ENCODE data around the gene RAP1GAP. TPM values are rescaled to one million over a fixed set of nuclear protein-coding genes. Genes with fewer than 3 reads are reported as not detected.

RAP1GAP gene
- total RNA-seq, 1 experiment from 2014 or later: 30.2 TPM

- CTCF ChIA-PET: interaction anchor here (0.5 kb wide), 1 partner anchor 307 kb away, joined by 3 read pairs; no protein-coding TSS in a partner anchor
Observed at GRCh38 chr1:21619375-21619947, 49.7 kb downstream of the RAP1GAP start.

GRCh38 chr1:21618561-21619374 lies 50.4 kb downstream of the RAP1GAP start:
- no peaks in the 10 kb centered on the region for H3K9me3 ChIP-seq (ENCODE audit: insufficient read depth, low read depth)
- intact Hi-C loops (cut with micrococcal nuclease; ENCODE audit: unreplicated experiment): no loop called here
- no peak for DNase-seq
- no peak overlapping the region for H3K27ac ChIP-seq
- no peaks in the 10 kb centered on the region for H4K20me1 ChIP-seq (ENCODE audit: insufficient read depth)
- no peaks in the 10 kb centered on the region for H3K9me2 ChIP-seq (ENCODE audit: insufficient read depth)
- no peaks in the 10 kb centered on the region for H3K36me3 ChIP-seq (ENCODE audit: low read depth)
- POLR2A ChIA-PET (ENCODE audit: unreplicated experiment): no interaction called here
- no peak overlapping the region for H3K4me2 ChIP-seq
- H3F3A ChIP-seq (ENCODE audit: insufficient read depth, low read depth): no peaks in the 10 kb centered on the region; the same call in 1 of the 2 replicates
- no peak overlapping the region for H3K4me3 ChIP-seq
- no peak overlapping the region for H2AFZ ChIP-seq
- peaks cover 32% of the 10 kb centered on the region for H3K4me1 ChIP-seq (replicated peaks; ENCODE audit: insufficient read depth)
- no TSS peak for BruUV-seq (replicated peaks)
- CTCF ChIA-PET: no interaction called here
- H3K27me3 ChIP-seq (ENCODE audit: insufficient read depth, low read depth): no peaks in the 10 kb centered on the region
- 0 out of 2 replicates have a peak, but pooled peaks cover 5% of the 10 kb centered on the region for H3K79me2 ChIP-seq (ENCODE audit: low read depth)
- no peak for TF ChIP-seq EZH2 (IDR thresholded peaks at IDR 0.05; ENCODE audit: low read depth)
- no peak for TF ChIP-seq CTCF (conservative IDR thresholded peaks at IDR 0.05)

More at GRCh38 chr1:21619375-21619947, 49.7 kb downstream of the RAP1GAP start:
- no peak overlapping the region for H2AFZ ChIP-seq
- no TSS peak for BruUV-seq (replicated peaks)
- no peaks in the 10 kb centered on the region for H3K27me3 ChIP-seq (ENCODE audit: insufficient read depth, low read depth)
- no peaks in the 10 kb centered on the region; the same call in 1 of the 2 replicates for H3F3A ChIP-seq (ENCODE audit: insufficient read depth, low read depth)
- no peaks in the 10 kb centered on the region for H3K36me3 ChIP-seq (ENCODE audit: low read depth)
- TF ChIP-seq CTCF (conservative IDR thresholded peaks at IDR 0.05) (no peak), EZH2 (IDR thresholded peaks at IDR 0.05; ENCODE audit: low read depth) (no peak)
- POLR2A ChIA-PET (ENCODE audit: unreplicated experiment): no interaction called here
- no peaks in the 10 kb centered on the region for H3K9me2 ChIP-seq (ENCODE audit: insufficient read depth)
- 0 out of 2 replicates have a peak, but pooled peaks cover 5% of the 10 kb centered on the region for H3K79me2 ChIP-seq (ENCODE audit: low read depth)
- no peak overlapping the region for H3K27ac ChIP-seq
- no peaks in the 10 kb centered on the region for H3K9me3 ChIP-seq (ENCODE audit: insufficient read depth, low read depth)
- DNase-seq: no peak
- H4K20me1 ChIP-seq (ENCODE audit: insufficient read depth): no peaks in the 10 kb centered on the region
- H3K4me3 ChIP-seq: no peak overlapping the region
- H3K4me1 ChIP-seq (replicated peaks; ENCODE audit: insufficient read depth): peaks cover 25% of the 10 kb centered on the region
- intact Hi-C loops (cut with micrococcal nuclease; ENCODE audit: unreplicated experiment): no loop called here
- no peak overlapping the region for H3K4me2 ChIP-seq

GRCh38 chr1:21618059-21618458 lies 51.1 kb downstream of the RAP1GAP start:
- POLR2A ChIA-PET (ENCODE audit: unreplicated experiment): no interaction called here
- Histone ChIP-seq H3K27me3 (ENCODE audit: insufficient read depth, low read depth) (no peaks in the 10 kb centered on the region), H4K20me1 (ENCODE audit: insufficient read depth) (no peaks in the 10 kb centered on the region), H3K9me3 (ENCODE audit: insufficient read depth, low read depth) (no peaks in the 10 kb centered on the region), H3K4me3 (no peak overlapping the region), H3K79me2 (ENCODE audit: low read depth) (0 out of 2 replicates have a peak, but pooled peaks cover 5% of the 10 kb centered on the region), H3K27ac (no peak overlapping the region), H3K4me2 (no peak overlapping the region), H3K4me1 (replicated peaks; ENCODE audit: insufficient read depth) (peaks cover 29% of the 10 kb centered on the region), H3K36me3 (ENCODE audit: low read depth) (no peaks in the 10 kb centered on the region), H2AFZ (no peak overlapping the region), H3K9me2 (ENCODE audit: insufficient read depth) (no peaks in the 10 kb centered on the region), H3F3A (ENCODE audit: insufficient read depth, low read depth) (no peaks in the 10 kb centered on the region; the same call in 1 of the 2 replicates)
- peak in 1 of 2 experiments; percentile 18 for DNase-seq
- CTCF ChIA-PET: no interaction called here
- intact Hi-C loops (cut with micrococcal nuclease; ENCODE audit: unreplicated experiment): no loop called here
- BruUV-seq (replicated peaks): no TSS peak
- TF ChIP-seq CTCF (conservative IDR thresholded peaks at IDR 0.05): no peak
- TF ChIP-seq EZH2 (IDR thresholded peaks at IDR 0.05; ENCODE audit: low read depth): no peak

Data from PC-9 (cell line).